ENCODE data around the gene OR7G2.
"Not testable (repeated sequence)": the region's sequence is repeated elsewhere in the genome, so short reads cannot be mapped to it uniquely, and the experiment has no call there.

The OR7G2 gene

GRCh38 chr19:9071720-9072119, 35.6 kb downstream of the OR7G2 start:
- not testable (repeated sequence) for DNase-seq

GRCh38 chr19:9070066-9070465, 37.2 kb downstream of the OR7G2 start:
- no peak for DNase-seq

GRCh38 chr19:9065457-9066014, 41.7 kb downstream of the OR7G2 start:
- DNase-seq = no peak

- DNase-seq = peak; percentile 6
Measured at GRCh38 chr19:9061879-9062278, 45.4 kb downstream of the OR7G2 start.

GRCh38 chr19:9060564-9061340, 46.5 kb downstream of the OR7G2 start:
- no peak for DNase-seq

GRCh38 chr19:9058905-9059667, 48.2 kb downstream of the OR7G2 start:
- DNase-seq = no peak

GRCh38 chr19:9057505-9058258, 49.6 kb downstream of the OR7G2 start:
- DNase-seq = no peak

- not testable (repeated sequence) for DNase-seq
Measured at GRCh38 chr19:9056131-9056530, 51.1 kb downstream of the OR7G2 start.

GRCh38 chr19:9054765-9055164, 52.5 kb downstream of the OR7G2 start:
- no peak for DNase-seq

- no peak for DNase-seq
Measured at GRCh38 chr19:9054207-9054606, 53.1 kb downstream of the OR7G2 start.

- not testable (repeated sequence) for DNase-seq
Measured at GRCh38 chr19:9053674-9054073, 53.6 kb downstream of the OR7G2 start.

- DNase-seq = no peak
Measured at GRCh38 chr19:9052894-9053293, 54.4 kb downstream of the OR7G2 start.

Measured in EL (cell line).